K562 (cell line): ENCODE data around the gene LASP1NB.

Experiments
- CREB1 ChIP-seq, 2 experiments: sonication (generic) in 1 of 2; formaldehyde crosslinking in 1 of 2; IDR thresholded peaks; 2 replicates each; pipeline versions ENCODE4 v1.6.1 to v1.8.0; 2012 to 2022; ENCODE audit warnings: inconsistent platforms in 1 of 2, mild to moderate bottlenecking in 1 of 2, missing genetic modification reagents in 1 of 2, moderate library complexity in 1 of 2
- FOXA1 ChIP-seq: fragments of 450-650 bp; IDR thresholded peaks from 2 replicates; pipeline ENCODE4 v1.6.1; 2016; ENCODE audit warnings: mild to moderate bottlenecking, borderline replicate concordance
- HOMEZ ChIP-seq: fragments of 250-450 bp; sonication (Bioruptor Pico); IDR thresholded peaks from 2 replicates; pipeline ENCODE4 v1.4.0; 2020; ENCODE audit warnings: mild to moderate bottlenecking, moderate library complexity
- MEIS2 ChIP-seq: fragments of 450-650 bp; IDR thresholded peaks from 2 replicates; pipeline ENCODE4 v1.6.1; 2014; ENCODE audit warnings: mild to moderate bottlenecking; ENCODE audit not compliant: partially characterized antibody
- NR1H2 ChIP-seq: sonication (generic); formaldehyde crosslinking; IDR thresholded peaks from 2 replicates; pipeline ENCODE4 v1.4.0; 2020; ENCODE audit warnings: mild to moderate bottlenecking, missing genetic modification reagents
- POLR2AphosphoS5 ChIP-seq: IDR thresholded peaks from 2 replicates; pipeline ENCODE4 v1.6.1; 2011; ENCODE audit warnings: mild to moderate bottlenecking, low read depth, low read length, moderate library complexity; ENCODE audit not compliant: control insufficient read depth, insufficient read depth
- POLR2H ChIP-seq: IDR thresholded peaks from 2 replicates; pipeline ENCODE4 v1.6.1; 2016; ENCODE audit warnings: missing genetic modification characterization, low read depth, mild to moderate bottlenecking, control low read depth, missing compliant biosample characterization, moderate library complexity
- RFX5 ChIP-seq: IDR thresholded peaks from 2 replicates; pipeline ENCODE4 v1.6.1; 2011; ENCODE audit warnings: low read depth, mild to moderate bottlenecking, improper control_type of control experiment, low read length
- SMARCE1 ChIP-seq: fragments of 450-650 bp; IDR thresholded peaks from 2 replicates; pipeline ENCODE4 v1.7.1; 2016; ENCODE audit warnings: mild to moderate bottlenecking
- ZBTB26 ChIP-seq: fragments of 450-650 bp; formaldehyde crosslinking; IDR thresholded peaks from 2 replicates; pipeline ENCODE4 v1.4.0; 2022; ENCODE audit warnings: missing genetic modification characterization
- ZNF318 ChIP-seq, 2 experiments: fragments of 450-650 bp; IDR thresholded peaks; 2 replicates each; pipeline ENCODE4 v1.6.1; 2016; ENCODE audit warnings: mild to moderate bottlenecking in 2 of 2, borderline replicate concordance in 1 of 2, low read depth in 1 of 2, moderate library complexity in 1 of 2
- ZNF512 ChIP-seq: IDR thresholded peaks from 2 replicates; pipeline ENCODE4 v1.6.1; 2016; ENCODE audit warnings: missing genetic modification characterization, missing compliant biosample characterization
- ZNF695 ChIP-seq: fragments of 450-650 bp; formaldehyde crosslinking; IDR thresholded peaks from 2 replicates; pipeline ENCODE4 v1.4.0; 2020; ENCODE audit warnings: mild to moderate bottlenecking, moderate library complexity

LASP1NB gene

GRCh38 chr17:38926293-38927070, 1.1 kb downstream of the LASP1NB start (continued):
- TF ChIP-seq NR1H2 (CRISPR knock-in tag) (no peak), FOXA1 (no peak), ZNF512 (tag) (no peak), SMARCE1 (peak; percentile 85), POLR2AphosphoS5 (peak; percentile 70), ZNF695 (CRISPR knock-in tag) (no peak), ZBTB26 (no peak), MEIS2 (peak; percentile 95), POLR2H (no peak), HOMEZ (CRISPR knock-in tag) (no peak), CREB1 (IDR thresholded peaks at IDR 0.05) (0 out of 2 replicates have a peak, but pooled peaks have one; percentile 20), CREB1 (CRISPR knock-in tag; IDR thresholded peaks at IDR 0.05) (no peak), ZNF318 (IDR thresholded peaks at IDR 0.05; ENCODE audit: borderline replicate concordance in 1 of 2, low read depth in 1 of 2) (no peak), RFX5 (no peak)
